Thyroid gland (tissue), 4 donors: ENCODE results near the gene ARID3A. TPM values are rescaled to one million over a fixed set of nuclear protein-coding genes. Genes with fewer than 3 reads are reported as not detected.

ENCODE experiments used
- DNase-seq, 2 donors: peaks; one replicate each; pipeline ENCODE4 v3.0.0-alpha.2; 2019
- H3K27ac ChIP-seq, 3 donors: fragments of 200-600 bp; sonication (generic); 1 replicate in 2 of 3; 2 replicates in 1 of 3; pipeline ENCODE4 v1.5.1; 2016 to 2019; ENCODE audit warnings: mild to moderate bottlenecking in 1 of 3, moderate library complexity in 1 of 3
- H3K27me3 ChIP-seq: fragments of 200-600 bp; sonication (generic); one replicate; pipeline ENCODE4 v1.5.1; 2019
- H3K36me3 ChIP-seq, 2 donors: fragments of 200-600 bp; sonication (generic); one replicate each; pipeline ENCODE4 v1.5.1; 2016 to 2019
- H3K4me1 ChIP-seq, 2 donors: fragments of 200-600 bp; sonication (generic); one replicate each; pipeline ENCODE4 v1.5.1; 2017 to 2019
- H3K4me3 ChIP-seq, 3 donors: fragments of 200-600 bp; sonication (generic); replicated peaks in 1 of 3; 1 replicate in 2 of 3; 2 replicates in 1 of 3; pipeline ENCODE4 v1.5.1; 2016; ENCODE audit warnings: mild to moderate bottlenecking in 1 of 3
- H3K9me3 ChIP-seq: fragments of 200-600 bp; sonication (generic); one replicate; pipeline ENCODE4 v1.5.1; 2017
- CTCF ChIP-seq, 6 experiments: fragments of 200-600 bp in 3 of 6; fragments of 450-650 bp in 3 of 6; sonication (generic) in 3 of 6; IDR thresholded peaks; one replicate each; pipeline ENCODE4 v1.5.1; 2016 to 2019; ENCODE audit warnings: antibody characterized with exemption in 6 of 6, mild to moderate bottlenecking in 2 of 6, inconsistent platforms in 1 of 6, moderate library complexity in 1 of 6
- POLR2A ChIP-seq, 2 donors: fragments of 450-650 bp; IDR thresholded peaks; one replicate each; pipeline ENCODE4 v1.6.1; 2017; ENCODE audit warnings: antibody characterized with exemption in 2 of 2, mild to moderate bottlenecking in 2 of 2, moderate library complexity in 1 of 2
- WGBS, 2 donors: methylation state at CpG; one replicate each; pipeline ENCODE4 v1.1.5; 2017; 5-methylcytosine and 5-hydroxymethylcytosine counted together
- intact Hi-C: fragments of 100-400 bp; cut with DNase I; formaldehyde crosslinking; loops from one replicate; pipeline ENCODE4 v1.15.1; 2023
- total RNA-seq, 4 donors: library from RNA; depleted of rRNA; stranded (reverse); fragments of >200 nt; gene quantifications; one replicate each; pipeline ENCODE4 v1.2.3, GENCODE V29; 2016

Gene ARID3A
- total RNA-seq, 4 donors from 2014 or later = 2.6 to 7.7 (median 3.9) TPM

- TF ChIP-seq POLR2A (IDR thresholded peaks at IDR 0.05) (no peak), CTCF (IDR thresholded peaks at IDR 0.05) (no peak)
- no peak for DNase-seq
- Histone ChIP-seq H3K36me3 (peaks cover 0 to 7% of the 10 kb centered on the region in 2 donors), H3K27ac (no peak overlapping the region), H3K4me3 (no peak overlapping the region), H3K9me3 (no peaks in the 10 kb centered on the region), H3K27me3 (no peaks in the 10 kb centered on the region), H3K4me1 (no peaks in the 10 kb centered on the region)
- intact Hi-C loops = no loop called here
- WGBS, 2 donors = 83 to 84% methylated on average over 25 to 31 of the region's 31 CpGs
Measured at GRCh38 chr19:962683-963400, 37.0 kb downstream of the ARID3A start.

GRCh38 chr19:963486-963951 lies 37.7 kb downstream of the ARID3A start:
- no peaks in the 10 kb centered on the region for H3K27me3 ChIP-seq
- WGBS, 2 donors = 82 to 89% methylated on average over 10 to 11 of the region's 11 CpGs

GRCh38 chr19:964116-964520 lies 38.3 kb downstream of the ARID3A start:
- Histone ChIP-seq H3K36me3 (peaks cover 0 to 14% of the 10 kb centered on the region in 2 donors), H3K9me3 (no peaks in the 10 kb centered on the region), H3K27me3 (no peaks in the 10 kb centered on the region), H3K4me3 (no peak overlapping the region), H3K4me1 (no peaks in the 10 kb centered on the region), H3K27ac (no peak overlapping the region)
- intact Hi-C loops = no loop called here
- no peak for TF ChIP-seq POLR2A (IDR thresholded peaks at IDR 0.05)
- TF ChIP-seq CTCF (IDR thresholded peaks at IDR 0.05) = no peak
- DNase-seq = no peak
- 94 to 99% methylated on average over 16 of the region's 16 CpGs for WGBS, 2 donors

More at GRCh38 chr19:963486-963951, 37.7 kb downstream of the ARID3A start:
- Histone ChIP-seq H3K36me3 (peaks cover 0 to 10% of the 10 kb centered on the region in 2 donors), H3K4me3 (no peak overlapping the region), H3K27ac (no peak overlapping the region), H3K4me1 (no peaks in the 10 kb centered on the region), H3K9me3 (no peaks in the 10 kb centered on the region)
- TF ChIP-seq CTCF (IDR thresholded peaks at IDR 0.05) (no peak), POLR2A (IDR thresholded peaks at IDR 0.05) (no peak)
- intact Hi-C loops = no loop called here
- no peak for DNase-seq

GRCh38 chr19:964761-965694 lies 39.2 kb downstream of the ARID3A start:
- H3K4me1 ChIP-seq = no peaks in the 10 kb centered on the region
- no peaks in the 10 kb centered on the region for H3K27me3 ChIP-seq
- H3K36me3 ChIP-seq = peaks cover 0 to 14% of the 10 kb centered on the region in 2 donors
- no peak for DNase-seq
- WGBS, 2 donors = 97 to 99% methylated on average over 17 to 19 of the region's 19 CpGs
- no peaks in the 10 kb centered on the region for H3K9me3 ChIP-seq
- no peak overlapping the region for H3K4me3 ChIP-seq
- no peak for TF ChIP-seq POLR2A (IDR thresholded peaks at IDR 0.05)
- TF ChIP-seq CTCF (IDR thresholded peaks at IDR 0.05) = no peak
- intact Hi-C loops = no loop called here
- no peak overlapping the region for H3K27ac ChIP-seq
